Measurements from ENCODE around the gene PRKCE.

Gene PRKCE

DNA sequence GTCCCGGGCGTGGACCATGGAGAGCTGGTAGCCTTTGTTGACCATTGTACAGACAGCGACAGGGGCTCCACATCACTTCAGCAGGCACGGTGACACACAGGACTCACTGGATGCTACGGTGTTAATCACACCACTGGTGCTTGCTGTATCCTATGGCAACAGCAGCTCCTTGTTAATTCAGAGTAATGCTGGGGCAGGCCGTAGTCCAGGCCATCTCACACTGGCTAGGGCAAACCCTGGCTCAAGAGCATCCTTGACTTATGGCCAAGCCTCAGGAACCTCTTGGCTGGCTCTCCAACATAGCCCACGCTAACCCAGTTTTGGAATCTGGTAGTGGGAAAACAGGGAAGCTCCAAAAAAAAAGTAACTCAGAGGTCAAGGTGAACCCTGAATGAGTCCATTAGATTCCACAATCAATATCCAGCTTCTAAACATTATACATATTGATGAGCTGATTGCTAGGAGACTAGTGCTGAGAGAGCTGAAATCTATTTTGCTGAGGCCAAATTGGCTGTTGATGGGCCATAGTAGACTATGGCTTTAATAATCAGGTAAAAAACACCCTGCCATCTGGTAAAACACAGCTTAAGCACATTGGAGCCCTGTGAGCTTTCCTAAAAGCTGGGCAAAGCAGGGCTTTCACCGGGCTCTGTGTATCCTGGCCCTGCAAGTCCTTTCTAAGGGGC, 253.6 kb downstream of the PRKCE start:
- TF ChIP-seq, protein P1, sequence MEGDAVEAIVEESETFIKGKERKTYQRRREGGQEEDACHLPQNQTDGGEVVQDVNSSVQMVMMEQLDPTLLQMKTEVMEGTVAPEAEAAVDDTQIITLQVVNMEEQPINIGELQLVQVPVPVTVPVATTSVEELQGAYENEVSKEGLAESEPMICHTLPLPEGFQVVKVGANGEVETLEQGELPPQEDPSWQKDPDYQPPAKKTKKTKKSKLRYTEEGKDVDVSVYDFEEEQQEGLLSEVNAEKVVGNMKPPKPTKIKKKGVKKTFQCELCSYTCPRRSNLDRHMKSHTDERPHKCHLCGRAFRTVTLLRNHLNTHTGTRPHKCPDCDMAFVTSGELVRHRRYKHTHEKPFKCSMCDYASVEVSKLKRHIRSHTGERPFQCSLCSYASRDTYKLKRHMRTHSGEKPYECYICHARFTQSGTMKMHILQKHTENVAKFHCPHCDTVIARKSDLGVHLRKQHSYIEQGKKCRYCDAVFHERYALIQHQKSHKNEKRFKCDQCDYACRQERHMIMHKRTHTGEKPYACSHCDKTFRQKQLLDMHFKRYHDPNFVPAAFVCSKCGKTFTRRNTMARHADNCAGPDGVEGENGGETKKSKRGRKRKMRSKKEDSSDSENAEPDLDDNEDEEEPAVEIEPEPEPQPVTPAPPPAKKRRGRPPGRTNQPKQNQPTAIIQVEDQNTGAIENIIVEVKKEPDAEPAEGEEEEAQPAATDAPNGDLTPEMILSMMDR (IDR thresholded peaks at IDR 0.05; ENCODE audit: low read depth, low read length) = no peak
- DNase-seq (ENCODE audit: extremely low read depth, low read depth) = no peak

DNA sequence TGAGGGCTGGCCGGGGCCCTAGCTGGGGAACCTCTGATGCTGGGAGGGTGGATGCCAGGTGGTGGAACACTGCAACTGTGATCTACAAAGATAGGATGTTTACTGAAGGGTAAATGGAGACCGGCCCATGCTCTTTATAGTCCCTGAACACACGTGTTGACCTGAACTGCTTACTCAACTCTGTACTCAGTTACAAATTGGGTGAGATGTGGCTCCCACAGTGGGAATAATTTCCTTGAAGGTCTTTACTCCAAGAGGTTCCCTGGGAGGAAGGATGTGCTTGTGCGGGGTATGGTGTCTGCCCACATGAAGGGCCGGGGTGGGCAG, 254.1 kb downstream of the PRKCE start:
- TF ChIP-seq, protein P1 (IDR thresholded peaks at IDR 0.05; ENCODE audit: low read depth, low read length) = no peak
- DNase-seq (ENCODE audit: extremely low read depth, low read depth) = no peak

DNA sequence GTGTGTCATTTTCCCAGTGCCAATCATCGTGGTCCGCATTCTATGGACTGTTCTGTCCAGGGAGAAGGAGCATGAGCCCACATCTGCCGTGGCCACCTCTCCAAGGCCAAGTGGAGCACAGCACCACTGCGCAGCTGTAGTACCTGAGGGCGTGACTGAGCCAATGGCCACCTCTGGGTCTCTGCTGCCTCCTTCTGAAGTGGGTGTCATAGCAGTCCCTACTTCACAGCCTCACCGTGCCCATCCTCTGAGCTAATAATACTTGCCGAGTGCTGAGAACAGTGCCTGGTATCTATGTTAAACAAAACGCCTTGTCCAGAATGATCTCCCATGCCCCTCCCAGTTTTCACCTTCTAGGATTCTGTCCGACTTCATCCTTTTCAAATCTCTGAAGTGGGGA, 256.1 kb downstream of the PRKCE start:
- DNase-seq (ENCODE audit: extremely low read depth, low read depth) = no peak
- TF ChIP-seq, protein P1 (IDR thresholded peaks at IDR 0.05; ENCODE audit: low read depth, low read length) = no peak

DNA sequence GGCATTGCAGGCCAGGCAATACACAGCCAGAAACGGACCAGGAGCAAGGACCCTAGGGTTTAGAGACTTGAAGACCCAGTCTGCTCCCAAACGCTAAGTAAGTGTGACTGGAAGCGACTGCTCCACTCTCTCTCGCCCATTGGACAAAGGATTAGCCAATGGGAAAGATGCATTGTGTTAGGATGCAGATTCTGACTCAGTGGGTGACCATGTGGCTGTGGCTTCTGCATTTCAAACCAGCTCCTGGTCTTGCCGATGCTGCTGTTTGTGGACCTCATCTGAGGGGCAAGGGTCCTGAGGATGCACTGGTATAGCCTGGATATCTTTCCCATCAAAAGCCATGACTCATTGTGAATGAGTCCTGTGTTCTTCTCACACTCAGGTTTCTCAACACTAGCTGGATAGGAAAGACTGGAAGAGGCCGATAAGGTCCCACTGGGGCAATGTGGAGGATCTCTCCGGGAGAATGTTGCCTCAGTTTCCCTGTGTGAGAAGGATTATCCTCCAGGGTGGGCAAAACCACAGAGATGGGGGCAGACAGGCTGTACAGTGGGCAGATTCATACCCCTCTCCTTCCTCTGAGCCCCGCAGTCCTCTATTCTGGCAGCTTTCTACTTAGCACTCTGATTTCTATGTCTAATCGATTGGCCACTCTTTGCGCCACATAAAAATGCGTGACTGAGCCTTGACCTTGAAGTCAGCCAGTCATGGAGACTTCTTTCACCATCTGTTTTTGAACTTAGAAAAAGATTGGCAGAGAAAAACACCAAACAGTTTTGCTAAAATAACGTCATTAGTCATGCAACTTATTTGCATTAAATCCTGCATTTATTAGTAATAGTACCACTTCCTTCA, 257.1 kb downstream of the PRKCE start:
- no peak for DNase-seq (ENCODE audit: extremely low read depth, low read depth)
- TF ChIP-seq, protein P1 (IDR thresholded peaks at IDR 0.05; ENCODE audit: low read depth, low read length) = no peak

DNA sequence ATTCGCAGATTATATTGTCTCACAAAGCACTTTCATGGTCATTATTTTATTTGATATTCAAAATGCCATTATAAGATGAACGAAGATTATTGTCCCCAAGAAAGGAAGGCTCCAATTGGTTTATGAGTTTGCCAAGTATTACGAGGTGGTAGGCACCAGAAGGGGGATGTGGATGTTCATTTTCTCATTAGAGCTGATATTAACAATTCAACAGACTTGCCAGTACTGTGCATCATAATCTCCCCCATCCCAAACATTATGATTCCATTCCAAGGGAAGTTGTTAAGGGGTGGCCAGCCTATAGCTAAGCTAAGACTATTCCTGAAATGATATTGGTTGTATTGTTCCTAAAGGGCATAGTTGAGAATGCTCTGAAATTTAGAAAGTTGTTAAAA, 257.7 kb downstream of the PRKCE start:
- no peak for DNase-seq (ENCODE audit: extremely low read depth, low read depth)
- TF ChIP-seq, protein P1 (IDR thresholded peaks at IDR 0.05; ENCODE audit: low read depth, low read length) = no peak

DNA sequence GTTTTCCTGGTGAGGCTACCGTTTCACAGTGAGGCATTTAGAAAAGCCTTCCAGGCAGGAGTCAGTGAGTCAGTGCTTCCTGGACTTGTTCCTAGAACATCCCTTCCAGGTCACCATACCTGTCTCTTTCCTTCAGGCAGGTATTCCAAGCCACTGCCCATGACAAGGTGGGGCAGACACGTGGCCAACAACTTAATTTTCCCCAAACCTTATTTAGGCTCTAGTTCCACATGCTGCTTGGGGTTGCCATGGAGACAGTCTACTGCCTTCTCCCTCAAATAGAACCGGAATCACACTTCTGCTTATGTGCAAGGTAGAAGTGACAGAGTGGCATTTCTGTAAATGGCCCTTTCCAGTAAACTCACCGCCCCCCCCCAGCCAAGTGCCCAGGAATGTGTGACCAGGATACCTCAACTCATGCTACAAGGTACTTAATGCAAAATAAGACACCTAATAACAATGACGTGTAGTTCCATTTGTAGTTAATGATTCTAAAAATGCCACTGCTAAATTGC, 258.3 kb downstream of the PRKCE start:
- DNase-seq (ENCODE audit: extremely low read depth, low read depth) = no peak
- TF ChIP-seq, protein P1 (IDR thresholded peaks at IDR 0.05; ENCODE audit: low read depth, low read length) = no peak

DNA sequence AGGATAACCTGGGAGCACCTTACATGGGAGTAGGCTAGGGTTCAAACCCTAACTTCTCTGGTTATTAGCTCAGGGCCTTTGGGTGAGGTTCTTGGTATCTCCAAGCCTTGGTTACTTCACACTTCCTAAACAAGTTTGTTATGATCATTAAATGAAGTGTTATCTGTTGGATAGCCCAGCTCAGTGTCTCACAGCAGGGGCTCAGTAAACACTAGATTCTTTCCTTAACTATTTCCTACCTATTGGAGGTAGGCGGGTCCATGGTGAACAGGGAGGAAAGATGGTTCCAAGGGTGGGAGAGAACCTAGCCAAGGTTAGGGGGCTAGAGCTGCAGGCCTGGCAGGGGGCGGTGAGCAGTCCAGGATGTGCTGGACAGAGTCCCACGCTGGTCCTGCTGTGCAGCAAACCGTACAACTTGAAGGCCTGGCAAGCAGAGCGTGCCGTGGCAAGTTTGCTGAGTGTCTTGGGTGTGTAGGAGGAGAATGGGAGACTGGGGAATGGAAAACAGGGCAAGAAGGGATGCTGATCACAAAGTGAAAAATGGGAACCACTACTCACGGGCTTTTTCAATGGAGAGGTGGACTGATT, 259.1 kb downstream of the PRKCE start:
- TF ChIP-seq, protein P1 (IDR thresholded peaks at IDR 0.05; ENCODE audit: low read depth, low read length) = no peak
- DNase-seq (ENCODE audit: extremely low read depth, low read depth) = no peak

All from AG09319 (cell line).